HEK293 (cell line): Measurements from ENCODE around the gene LSMEM2.

Experiments
- CTCF ChIP-seq: fragments of 450-650 bp; formaldehyde crosslinking; IDR thresholded peaks from 2 replicates; pipeline ENCODE4 v1.5.1; 2016; ENCODE audit warnings: missing biosample characterization, missing genetic modification characterization
- SALL2 ChIP-seq: fragments of 450-650 bp; formaldehyde crosslinking; IDR thresholded peaks from 2 replicates; pipeline ENCODE4 v1.5.0; 2017; ENCODE audit warnings: missing biosample characterization, mild to moderate bottlenecking, missing genetic modification characterization, borderline replicate concordance
- SCRT2 ChIP-seq: fragments of 450-650 bp; formaldehyde crosslinking; IDR thresholded peaks from 2 replicates; pipeline ENCODE4 v1.5.1; 2016; ENCODE audit warnings: missing biosample characterization, missing genetic modification characterization
- ZEB2 ChIP-seq: fragments of 450-650 bp; formaldehyde crosslinking; IDR thresholded peaks from 2 replicates; pipeline ENCODE4 v1.5.1; 2016; ENCODE audit warnings: missing biosample characterization, missing genetic modification characterization
- ZNF274 ChIP-seq, 2 experiments: fragments of 200-500 bp in 1 of 2; fragments of 450-650 bp in 1 of 2; sonication (Bioruptor generic) in 1 of 2; formaldehyde crosslinking in 1 of 2; IDR thresholded peaks; 2 replicates each; pipeline versions ENCODE4 v1.5.1 to v1.6.1; 2014 to 2016; ENCODE audit warnings: borderline replicate concordance in 1 of 2, inconsistent platforms in 1 of 2, low read length in 1 of 2, missing biosample characterization in 1 of 2, missing genetic modification characterization in 1 of 2
- ZNF335 ChIP-seq: fragments of 450-650 bp; formaldehyde crosslinking; conservative IDR thresholded peaks from 2 replicates; pipeline ENCODE4 v1.5.1; 2016; ENCODE audit warnings: missing biosample characterization, missing genetic modification characterization
- ZNF473 ChIP-seq: fragments of 450-650 bp; formaldehyde crosslinking; IDR thresholded peaks from 2 replicates; pipeline ENCODE4 v1.5.1; 2017; ENCODE audit warnings: missing biosample characterization, missing genetic modification characterization
- ZNF776 ChIP-seq: fragments of 450-650 bp; formaldehyde crosslinking; IDR thresholded peaks from 2 replicates; pipeline ENCODE4 v1.5.0; 2017; ENCODE audit warnings: missing biosample characterization, missing genetic modification characterization, borderline replicate concordance

DNA sequence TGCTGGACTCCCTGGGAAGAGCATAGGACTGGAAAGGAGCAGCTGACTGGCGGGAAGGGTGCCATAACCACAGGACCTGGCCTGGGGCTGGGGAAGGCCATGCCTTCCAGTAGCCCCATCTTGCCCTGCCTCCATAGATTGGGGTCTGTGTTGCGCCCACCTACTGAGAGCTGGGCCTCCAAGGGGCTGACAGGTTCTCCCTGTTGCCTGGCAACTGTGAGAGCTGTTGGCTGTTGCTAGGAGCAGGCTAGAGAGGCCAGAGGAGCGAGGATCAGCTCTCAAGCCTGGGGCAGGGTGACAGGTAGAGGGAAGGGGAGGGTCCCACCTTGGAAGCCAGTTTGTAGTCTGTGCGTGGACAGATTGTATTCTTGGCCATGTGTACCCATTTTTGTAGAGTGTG, 45.7 kb upstream of the LSMEM2 start:
- TF ChIP-seq ZNF473 (tag by site-specific recombination) (no peak), CTCF (tag by site-specific recombination) (no peak), ZNF776 (tag by site-specific recombination) (no peak), SCRT2 (tag by site-specific recombination) (no peak), ZNF274 (IDR thresholded peaks at IDR 0.05; ENCODE audit: low read length) (no peak), ZNF274 (tag by site-specific recombination; IDR thresholded peaks at IDR 0.05; ENCODE audit: borderline replicate concordance) (no peak), SALL2 (tag by site-specific recombination) (no peak), ZNF335 (tag by site-specific recombination) (no peak), ZEB2 (tag by site-specific recombination) (no peak)
